ENCODE results near the gene FOXK1.

The FOXK1 gene

DNA sequence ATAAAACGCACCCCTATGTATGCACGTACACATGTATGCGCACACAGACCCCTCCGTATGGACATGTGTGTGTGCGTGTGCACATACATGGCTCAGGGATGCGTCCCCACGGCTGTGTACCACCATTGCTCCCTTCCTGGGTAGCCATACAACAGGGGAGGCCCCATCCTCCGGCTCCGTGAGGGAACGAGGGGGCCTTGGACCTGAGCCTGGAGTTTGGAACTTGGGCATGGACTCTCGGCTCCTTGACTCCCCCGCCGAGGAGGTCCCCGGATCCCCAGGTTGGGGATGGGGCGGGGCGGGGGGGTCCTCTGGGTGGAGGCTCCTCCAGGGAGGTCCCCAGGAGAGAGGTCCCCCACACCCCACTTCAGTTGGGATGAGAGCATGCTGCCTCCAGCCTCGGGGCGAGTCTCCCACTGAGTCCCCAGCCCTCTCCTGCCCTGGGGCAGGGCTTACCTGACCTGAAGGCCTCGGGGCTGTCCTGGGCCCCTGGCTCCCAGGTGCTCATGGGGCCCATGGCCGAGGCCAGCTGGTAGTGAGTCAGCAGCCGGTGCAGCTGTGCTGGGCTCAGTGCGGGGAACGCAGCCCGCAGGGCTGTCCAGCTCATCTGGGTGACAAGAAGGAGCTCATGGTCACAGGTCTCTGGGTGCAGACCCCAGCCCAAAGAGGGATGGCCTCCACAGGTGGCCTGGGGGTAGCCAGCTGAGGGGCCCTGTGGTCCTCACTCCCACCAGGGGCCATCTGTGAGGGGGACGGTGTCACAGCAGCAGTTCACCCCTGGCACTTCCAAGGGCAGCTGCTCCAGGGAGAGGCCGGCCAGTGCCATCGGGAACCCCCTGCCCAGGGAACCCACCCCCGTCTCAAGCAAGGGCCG lies 123.3 kb downstream of the FOXK1 start:
- Mint-ChIP-seq H3K36me3 (no peaks in the 10 kb centered on the region), H3K27me3 (peaks cover 46% of the 10 kb centered on the region), H3K9me3 (no peaks in the 10 kb centered on the region), H3K4me3 (no peak overlapping the region), H3K27ac (no peak overlapping the region), H3K4me1 (peaks cover 5% of the 10 kb centered on the region)
- CTCF ChIA-PET, result no interaction called here
- no peak for DNase-seq

DNA sequence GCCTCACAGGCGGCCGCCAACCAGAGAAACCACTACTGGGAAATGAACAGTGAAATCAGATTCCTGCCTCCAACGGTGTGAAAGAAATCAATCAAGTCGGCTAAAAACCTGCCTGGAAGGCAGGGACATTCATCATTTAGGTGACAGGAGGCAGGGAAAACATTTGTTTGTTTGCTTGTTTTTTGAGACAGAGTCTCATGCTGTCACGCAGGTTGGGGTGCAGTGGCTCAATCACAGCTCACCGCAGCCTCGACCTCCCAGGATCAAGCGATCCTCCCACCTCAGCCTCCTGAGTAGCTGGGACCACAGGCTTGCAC lies 123.8 kb downstream of the FOXK1 start:
- Mint-ChIP-seq H3K27me3 (peaks cover 50% of the 10 kb centered on the region), H3K27ac (no peak overlapping the region), H3K36me3 (no peaks in the 10 kb centered on the region), H3K9me3 (no peaks in the 10 kb centered on the region), H3K4me1 (peaks cover 7% of the 10 kb centered on the region), H3K4me3 (no peak overlapping the region)
- DNase-seq, result no peak
- CTCF ChIA-PET, result interaction anchor here (0.9 kb wide), 1 partner anchor 8 kb away, joined by 3 read pairs; no protein-coding TSS in a partner anchor

DNA sequence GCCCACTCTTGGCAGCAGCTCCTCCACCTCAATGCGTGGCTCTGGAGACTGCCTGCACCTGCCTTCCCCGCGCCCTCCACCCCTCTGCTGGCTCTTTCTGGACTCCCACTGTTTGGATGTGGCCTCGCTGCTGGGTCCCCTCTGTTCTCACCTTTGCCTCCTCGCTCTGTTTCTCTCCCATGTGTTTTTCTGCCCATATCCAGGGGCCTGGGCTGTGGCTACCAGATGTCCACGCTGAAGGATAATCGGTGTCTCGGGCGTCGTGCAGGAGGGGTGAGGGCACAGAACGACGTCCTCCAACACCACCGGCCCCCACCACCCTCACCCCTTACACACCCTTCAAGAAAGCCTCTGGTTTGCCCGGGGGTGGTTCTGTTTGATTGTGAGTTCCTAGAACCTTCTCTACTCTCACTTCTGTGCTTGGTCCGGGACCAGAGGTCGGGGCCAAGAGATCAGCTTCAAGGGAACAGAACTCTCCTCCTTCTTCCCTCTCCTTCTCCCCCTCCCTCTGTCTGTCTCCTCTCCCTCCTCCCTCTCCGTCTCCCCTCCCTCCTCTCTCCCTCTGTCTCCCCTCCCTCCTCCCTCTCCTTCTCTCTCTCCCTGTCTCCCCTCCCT lies 125.0 kb downstream of the FOXK1 start:
- Mint-ChIP-seq H3K9me3 (no peaks in the 10 kb centered on the region), H3K4me1 (peaks cover 7% of the 10 kb centered on the region), H3K27ac (no peak overlapping the region), H3K27me3 (peaks cover 50% of the 10 kb centered on the region), H3K36me3 (no peaks in the 10 kb centered on the region), H3K4me3 (no peak overlapping the region)
- no peak for DNase-seq
- CTCF ChIA-PET, result interaction anchor here (0.9 to 1.1 kb wide), 2 partner anchors 9 kb away, joined by 3 read pairs; no protein-coding TSS in a partner anchor

GRCh38 chr7:4807598-4808016 lies 125.5 kb downstream of the FOXK1 start:
- H3K36me3 Mint-ChIP-seq, result no peaks in the 10 kb centered on the region
- no peak overlapping the region for H3K27ac Mint-ChIP-seq
- H3K27me3 Mint-ChIP-seq, result peaks cover 52% of the 10 kb centered on the region
- no peak overlapping the region for H3K4me3 Mint-ChIP-seq
- no peak for DNase-seq
- H3K4me1 Mint-ChIP-seq, result peaks cover 7% of the 10 kb centered on the region
- peaks cover under 1% of the 10 kb centered on the region for H3K9me3 Mint-ChIP-seq
- CTCF ChIA-PET, result interaction anchor here (1.1 kb wide), 1 partner anchor 9 kb away, joined by 3 read pairs; no protein-coding TSS in a partner anchor

DNA sequence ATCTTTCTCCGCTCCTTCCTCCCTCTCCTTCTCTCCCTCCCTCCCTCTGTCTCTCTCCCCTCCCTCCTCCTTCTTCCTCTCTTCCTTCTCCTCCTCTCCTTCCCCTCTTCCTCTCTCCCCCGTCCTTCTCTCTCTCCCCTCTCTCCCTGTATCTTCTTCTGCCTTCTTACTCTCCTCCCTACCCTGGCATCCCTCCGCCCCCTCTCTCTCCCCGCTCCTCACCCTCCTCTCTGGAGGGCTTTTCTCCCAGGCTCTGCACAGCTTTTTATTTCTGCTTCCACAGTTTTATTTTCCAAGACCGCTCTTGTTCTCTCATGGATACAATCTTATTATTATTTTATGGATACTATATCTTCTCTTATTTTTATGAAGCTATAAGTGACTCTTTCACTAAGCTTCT lies 125.9 kb downstream of the FOXK1 start:
- no peak for DNase-seq
- H3K27me3 Mint-ChIP-seq, result peaks cover 56% of the 10 kb centered on the region
- H3K27ac Mint-ChIP-seq, result no peak overlapping the region

GRCh38 chr7:4808565-4808964 lies 126.5 kb downstream of the FOXK1 start:
- H3K4me1 Mint-ChIP-seq, result peaks cover 7% of the 10 kb centered on the region
- CTCF ChIA-PET, result no interaction called here
- no peaks in the 10 kb centered on the region for H3K36me3 Mint-ChIP-seq
- peaks cover 5% of the 10 kb centered on the region for H3K9me3 Mint-ChIP-seq
- no peak for DNase-seq
- peaks cover 61% of the 10 kb centered on the region for H3K27me3 Mint-ChIP-seq
- H3K27ac Mint-ChIP-seq, result no peak overlapping the region
- H3K4me3 Mint-ChIP-seq, result no peak overlapping the region

More for the DNA sequence above, 125.9 kb downstream of the FOXK1 start:
- no peaks in the 10 kb centered on the region for H3K36me3 Mint-ChIP-seq
- H3K4me1 Mint-ChIP-seq, result peaks cover 7% of the 10 kb centered on the region
- peaks cover 2% of the 10 kb centered on the region for H3K9me3 Mint-ChIP-seq
- no peak overlapping the region for H3K4me3 Mint-ChIP-seq
- CTCF ChIA-PET, result interaction anchor here (1.1 kb wide), 1 partner anchor 10 kb away, joined by 3 read pairs; no protein-coding TSS in a partner anchor

GRCh38 chr7:4809091-4809591 lies 127.0 kb downstream of the FOXK1 start:
- no peaks in the 10 kb centered on the region for H3K36me3 Mint-ChIP-seq
- H3K27ac Mint-ChIP-seq, result no peak overlapping the region
- H3K4me1 Mint-ChIP-seq, result peaks cover 7% of the 10 kb centered on the region
- H3K9me3 Mint-ChIP-seq, result peaks cover 5% of the 10 kb centered on the region
- peak overlapping the region; percentile 50 for H3K4me3 Mint-ChIP-seq
- CTCF ChIA-PET, result interaction anchor here (0.7 to 1.0 kb wide), 2 partner anchors 9 to 21 kb away, joined by 4 read pairs; no protein-coding TSS in a partner anchor
- DNase-seq, result peak; percentile 32
- peaks cover 64% of the 10 kb centered on the region for H3K27me3 Mint-ChIP-seq

DNA sequence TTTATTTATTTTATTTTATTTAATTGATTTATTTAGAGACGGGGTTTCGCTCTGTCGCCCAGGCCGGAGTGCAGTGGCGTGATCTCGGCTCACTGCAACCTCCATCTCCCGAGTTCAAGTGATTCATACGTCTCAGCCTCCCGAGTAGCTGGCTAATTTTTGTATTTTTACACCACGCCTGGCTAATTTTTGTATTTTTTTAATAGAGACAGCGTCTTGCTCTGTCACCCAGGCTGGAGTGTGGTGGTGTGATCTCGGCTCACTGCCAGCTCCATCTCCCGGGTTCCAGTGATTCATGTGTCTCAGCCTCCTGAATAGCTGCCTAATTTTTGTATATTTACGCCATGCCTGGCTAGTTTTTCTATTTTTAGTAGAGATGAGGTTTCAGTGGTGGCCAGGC lies 127.6 kb downstream of the FOXK1 start:
- CTCF ChIA-PET, result interaction anchor here (0.7 to 1.0 kb wide), 3 partner anchors 9 to 21 kb away, joined by 3 to 4 read pairs (median 4); no protein-coding TSS in a partner anchor
- peaks cover 7% of the 10 kb centered on the region for H3K4me1 Mint-ChIP-seq
- H3K36me3 Mint-ChIP-seq, result no peaks in the 10 kb centered on the region
- H3K27ac Mint-ChIP-seq, result no peak overlapping the region
- no peak for DNase-seq
- H3K4me3 Mint-ChIP-seq, result no peak overlapping the region
- peaks cover 5% of the 10 kb centered on the region for H3K9me3 Mint-ChIP-seq
- peaks cover 67% of the 10 kb centered on the region for H3K27me3 Mint-ChIP-seq

- DNase-seq, result no peak
- H3K27me3 Mint-ChIP-seq, result peaks cover 40% of the 10 kb centered on the region
- CTCF ChIA-PET, result interaction anchor here (1.3 kb wide), 1 partner anchor 16 kb away, joined by 3 read pairs; no protein-coding TSS in a partner anchor
- no peak overlapping the region for H3K4me3 Mint-ChIP-seq
- peaks cover 5% of the 10 kb centered on the region for H3K9me3 Mint-ChIP-seq
- H3K27ac Mint-ChIP-seq, result no peak overlapping the region
- H3K4me1 Mint-ChIP-seq, result peaks cover 3% of the 10 kb centered on the region
- H3K36me3 Mint-ChIP-seq, result no peaks in the 10 kb centered on the region
These were observed 132.3 kb downstream of the FOXK1 start for GRCh38 chr7:4814433-4814832.

DNA sequence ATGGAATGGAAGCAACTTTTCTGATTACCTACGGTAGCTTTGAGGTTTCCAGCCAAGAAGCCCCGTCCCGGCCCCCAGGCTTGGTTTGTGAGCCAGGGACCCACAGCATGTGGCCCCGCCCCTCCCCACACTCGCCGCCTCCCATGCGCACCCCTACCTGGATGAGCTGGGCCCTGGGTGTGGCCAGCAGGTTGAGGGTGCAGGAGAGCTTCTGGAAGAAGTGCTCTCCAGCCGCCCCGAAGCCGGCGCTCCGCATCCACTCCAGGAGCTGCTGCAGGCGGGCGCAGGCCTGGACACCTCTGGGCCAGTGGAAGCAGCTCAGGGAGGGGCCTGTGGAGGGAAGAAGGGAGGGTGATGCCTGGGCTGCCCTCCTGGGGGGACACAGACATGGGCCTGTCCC lies 133.0 kb downstream of the FOXK1 start:
- H3K9me3 Mint-ChIP-seq, result peaks cover 5% of the 10 kb centered on the region
- CTCF ChIA-PET, result interaction anchor here (1.3 kb wide), 1 partner anchor 17 kb away, joined by 3 read pairs; no protein-coding TSS in a partner anchor
- no peaks in the 10 kb centered on the region for H3K36me3 Mint-ChIP-seq
- DNase-seq, result no peak
- H3K4me1 Mint-ChIP-seq, result peaks cover 3% of the 10 kb centered on the region
- H3K4me3 Mint-ChIP-seq, result no peak overlapping the region
- no peak overlapping the region for H3K27ac Mint-ChIP-seq
- peaks cover 41% of the 10 kb centered on the region for H3K27me3 Mint-ChIP-seq

DNA sequence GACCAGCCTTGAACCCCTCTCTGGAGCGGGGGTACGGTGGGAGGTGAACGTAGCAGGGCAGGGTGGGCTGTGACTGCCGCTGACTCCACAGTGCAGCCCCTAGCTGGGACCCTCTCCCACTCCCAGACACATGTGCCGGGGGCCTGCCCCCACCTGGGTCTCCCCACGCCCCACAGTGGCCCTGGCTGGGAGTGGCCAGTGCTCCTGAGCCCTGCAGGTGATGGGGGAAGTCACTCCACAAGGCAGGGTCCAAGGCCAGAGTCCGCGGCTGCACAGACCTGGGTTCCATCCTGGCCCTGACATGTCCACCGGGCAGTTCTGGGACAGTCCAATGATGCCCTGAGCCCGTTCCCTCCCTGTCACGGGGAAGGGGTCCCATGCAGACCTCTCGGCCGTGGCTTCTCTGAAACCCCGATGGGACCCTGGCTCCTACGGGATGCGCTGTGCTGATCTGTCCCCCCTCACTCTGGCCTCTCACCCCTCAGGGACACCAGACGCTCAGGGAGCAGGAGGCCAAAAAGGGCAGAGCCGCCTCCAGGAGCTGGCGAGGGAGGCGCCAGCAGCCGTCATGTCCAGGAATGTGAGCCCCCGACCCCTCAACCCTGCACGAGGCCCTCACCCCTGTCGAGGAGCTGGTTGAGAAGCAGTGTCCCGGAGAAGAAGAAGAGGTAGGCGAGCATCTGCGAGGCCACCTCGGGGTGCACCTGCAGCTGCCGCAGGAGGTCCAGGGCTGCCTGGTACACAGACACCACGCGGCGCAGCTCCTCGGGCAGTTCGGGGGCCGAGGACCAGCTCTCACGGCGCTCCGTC lies 133.7 kb downstream of the FOXK1 start:
- H3K9me3 Mint-ChIP-seq, result peaks cover 5% of the 10 kb centered on the region
- H3K27me3 Mint-ChIP-seq, result peaks cover 35% of the 10 kb centered on the region
- DNase-seq, result no peak
- H3K4me3 Mint-ChIP-seq, result no peak overlapping the region
- no peak overlapping the region for H3K27ac Mint-ChIP-seq
- H3K36me3 Mint-ChIP-seq, result no peaks in the 10 kb centered on the region
- H3K4me1 Mint-ChIP-seq, result no peaks in the 10 kb centered on the region
- CTCF ChIA-PET, result interaction anchor here (1.3 kb wide), 1 partner anchor 18 kb away, joined by 3 read pairs; no protein-coding TSS in a partner anchor

- Mint-ChIP-seq H3K36me3 (no peaks in the 10 kb centered on the region), H3K27ac (no peak overlapping the region), H3K4me3 (no peak overlapping the region), H3K9me3 (peaks cover 5% of the 10 kb centered on the region), H3K4me1 (no peaks in the 10 kb centered on the region), H3K27me3 (peaks cover 35% of the 10 kb centered on the region)
- DNase-seq, result no peak
- CTCF ChIA-PET, result interaction anchor here (1.2 kb wide), 1 partner anchor 18 kb away, joined by 3 read pairs; no protein-coding TSS in a partner anchor
These were observed 134.5 kb downstream of the FOXK1 start for GRCh38 chr7:4816419-4817080.

GRCh38 chr7:4817178-4817901 lies 135.2 kb downstream of the FOXK1 start:
- Mint-ChIP-seq H3K27ac (no peak overlapping the region), H3K27me3 (peaks cover 35% of the 10 kb centered on the region), H3K4me3 (no peak overlapping the region), H3K9me3 (peaks cover 5% of the 10 kb centered on the region), H3K4me1 (no peaks in the 10 kb centered on the region), H3K36me3 (no peaks in the 10 kb centered on the region)
- no peak for DNase-seq
- CTCF ChIA-PET, result interaction anchor here (1.2 kb wide), 1 partner anchor 19 kb away, joined by 3 read pairs; no protein-coding TSS in a partner anchor
